Activated naive CD4-positive, alpha-beta T cell treated with anti-CD3 and anti-CD28 coated beads, Interleukin-2, amount 50 U/mL, for 16 hours (primary cell): ENCODE data around the gene FAM193B.
"Not testable (repeated sequence)": the region's sequence is repeated elsewhere in the genome, so short reads cannot be mapped to it uniquely, and the experiment has no call there.

Source experiments
- DNase-seq: peaks from one replicate; pipeline ENCODE4 v3.0.0-alpha.2; 2020

FAM193B gene

DNA sequence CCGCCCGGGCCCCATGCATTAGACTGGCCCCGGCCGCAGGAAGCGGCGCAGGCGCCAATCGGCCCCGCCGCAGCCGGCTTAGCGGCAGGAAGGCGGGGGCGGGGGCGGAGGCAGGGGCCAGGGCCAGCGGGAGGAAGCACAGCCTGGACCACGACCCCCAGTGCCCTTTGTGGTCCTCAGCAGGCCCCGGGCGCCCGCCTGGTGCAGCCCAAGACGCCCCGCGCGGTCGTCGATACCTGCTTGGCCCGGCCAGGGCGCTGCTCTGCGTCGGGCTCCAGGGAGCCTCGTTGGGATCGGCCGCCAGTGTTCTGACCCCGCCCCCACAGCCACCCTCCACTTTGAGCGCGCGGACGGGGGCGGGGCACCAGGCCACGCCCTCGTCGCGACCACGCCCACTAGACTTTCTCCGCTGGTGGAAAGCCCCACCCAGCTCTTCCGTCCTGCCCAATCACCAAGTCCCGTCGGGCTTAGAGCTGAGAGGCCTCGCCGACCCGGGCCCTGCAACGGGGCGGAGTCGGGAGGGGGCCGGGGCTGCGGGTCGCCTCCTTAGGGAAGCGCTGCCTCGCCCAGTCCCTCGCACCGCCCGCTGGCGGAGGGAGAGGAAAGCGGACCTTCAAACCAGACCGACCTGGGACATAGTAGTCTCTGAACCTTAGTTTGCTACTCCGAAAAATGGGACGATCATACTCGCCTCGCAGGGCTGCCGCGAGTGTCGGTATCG is 56.9 kb downstream of the FAM193B start, which contains the start of gene PDLIM7:
Gene PDLIM7 (minus strand): TSS at position 313 of the 721 bp plus-strand sequence. CDS start 1,092 bp downstream, outside the sequence.
- peak; percentile 91 for DNase-seq

- DNase-seq: no peak
These were observed 57.6 kb downstream of the FAM193B start for GRCh38 chr5:177496727-177497291.

- no peak for DNase-seq
These were observed 58.2 kb downstream of the FAM193B start for GRCh38 chr5:177496070-177496726.

DNA sequence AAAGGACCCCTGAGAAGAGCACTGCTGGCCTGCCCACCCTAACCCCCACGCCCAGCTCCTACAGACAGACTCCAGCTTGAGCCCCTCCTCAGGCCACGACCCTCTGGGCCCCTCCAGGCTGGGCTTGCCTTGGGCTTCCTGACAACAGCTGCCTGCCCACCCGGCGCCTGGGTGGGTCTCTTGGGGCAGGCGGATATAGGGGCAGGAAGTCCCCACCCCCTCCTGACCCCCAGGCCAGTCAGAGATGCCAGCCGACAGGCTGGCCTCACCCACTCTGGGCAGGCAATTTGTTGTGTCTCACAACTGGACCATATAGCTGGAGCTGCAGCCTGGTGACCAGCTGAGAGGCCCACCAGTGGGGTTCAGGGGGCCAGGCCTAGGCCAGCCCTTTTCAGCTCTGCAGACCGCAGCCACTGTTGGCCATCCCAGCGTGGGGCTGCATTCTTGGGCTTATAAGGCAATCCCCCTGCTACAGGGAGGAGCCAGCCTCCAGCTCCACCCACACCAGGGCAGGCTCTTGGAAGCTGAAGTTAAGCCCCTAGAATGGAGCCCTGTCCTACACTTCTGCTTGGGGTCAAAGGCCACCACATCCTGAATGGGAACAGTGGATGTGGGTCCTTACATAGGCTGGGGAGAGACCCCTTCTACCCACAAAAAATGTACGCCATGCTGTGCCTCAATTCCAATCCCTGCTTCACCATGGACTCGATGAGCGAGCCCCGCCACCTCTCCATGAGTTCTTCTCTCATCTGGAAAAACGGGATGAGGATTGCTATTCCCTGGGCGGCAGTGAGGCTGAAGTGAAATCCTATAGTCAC is 58.9 kb downstream of the FAM193B start:
- DNase-seq: no peak

GRCh38 chr5:177494346-177495195 is 59.8 kb downstream of the FAM193B start:
- no peak for DNase-seq

- DNase-seq: no peak
These were observed 60.5 kb downstream of the FAM193B start for GRCh38 chr5:177493795-177494345.

DNA sequence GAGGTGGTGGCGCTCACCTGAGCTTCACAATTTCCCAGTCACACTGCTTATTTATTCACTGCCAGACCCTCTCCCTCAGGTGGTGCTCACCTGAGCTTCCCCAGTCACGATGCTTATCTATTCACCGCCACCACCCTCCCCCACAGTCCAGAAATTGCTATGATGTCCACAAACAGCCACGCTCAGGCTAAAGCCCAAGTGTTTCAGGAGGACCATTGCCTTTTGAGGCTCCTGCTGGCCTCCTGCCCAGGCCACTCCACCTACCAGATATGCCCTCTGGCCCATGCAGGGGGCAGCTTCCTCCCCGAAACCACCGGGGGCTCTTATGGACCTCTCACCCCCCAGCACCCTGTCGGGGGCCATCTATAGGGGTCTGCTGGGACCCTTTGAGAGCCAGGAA is 61.5 kb downstream of the FAM193B start:
- DNase-seq: no peak

DNA sequence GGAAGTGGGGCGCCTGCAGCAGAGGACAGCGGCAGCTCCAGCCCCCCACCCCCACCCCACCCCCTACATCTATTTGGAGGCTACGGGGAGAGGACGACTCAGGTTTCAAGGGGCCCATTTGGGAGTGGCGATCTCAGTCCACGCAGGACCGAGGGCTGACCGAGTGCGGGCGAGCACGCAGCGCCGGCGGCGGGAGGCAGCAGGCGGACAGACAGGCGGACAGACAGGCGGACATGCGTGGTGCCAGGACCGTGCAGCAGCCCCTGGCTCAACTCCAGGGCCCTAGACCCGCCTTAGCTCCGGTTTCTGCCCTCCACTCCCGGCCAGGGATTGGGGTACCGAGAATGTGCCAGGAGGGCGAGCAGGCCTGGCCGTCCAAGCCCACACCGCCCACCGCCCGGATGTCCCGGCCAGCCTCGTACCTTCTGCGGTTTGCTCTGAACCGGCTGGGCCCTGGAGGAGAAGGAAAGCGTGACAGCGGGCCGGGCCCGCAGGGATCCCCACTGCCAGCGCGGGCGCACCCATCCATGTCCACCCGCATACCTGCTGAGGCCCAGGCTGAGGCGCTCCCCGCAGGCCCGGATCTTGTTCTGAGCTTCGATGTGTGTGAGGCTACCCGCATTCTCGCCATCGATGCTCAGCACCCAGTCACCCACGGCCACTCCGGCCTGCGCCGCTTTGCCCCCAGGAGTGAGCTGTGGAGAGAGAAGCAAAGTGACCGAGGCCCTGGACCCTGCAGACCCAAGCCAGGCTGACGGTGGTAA is 62.2 kb downstream of the FAM193B start:
- no peak for DNase-seq

GRCh38 chr5:177491429-177491945 is 62.9 kb downstream of the FAM193B start:
- DNase-seq: no peak

GRCh38 chr5:177490992-177491391 is 63.4 kb downstream of the FAM193B start:
- no peak for DNase-seq

DNA sequence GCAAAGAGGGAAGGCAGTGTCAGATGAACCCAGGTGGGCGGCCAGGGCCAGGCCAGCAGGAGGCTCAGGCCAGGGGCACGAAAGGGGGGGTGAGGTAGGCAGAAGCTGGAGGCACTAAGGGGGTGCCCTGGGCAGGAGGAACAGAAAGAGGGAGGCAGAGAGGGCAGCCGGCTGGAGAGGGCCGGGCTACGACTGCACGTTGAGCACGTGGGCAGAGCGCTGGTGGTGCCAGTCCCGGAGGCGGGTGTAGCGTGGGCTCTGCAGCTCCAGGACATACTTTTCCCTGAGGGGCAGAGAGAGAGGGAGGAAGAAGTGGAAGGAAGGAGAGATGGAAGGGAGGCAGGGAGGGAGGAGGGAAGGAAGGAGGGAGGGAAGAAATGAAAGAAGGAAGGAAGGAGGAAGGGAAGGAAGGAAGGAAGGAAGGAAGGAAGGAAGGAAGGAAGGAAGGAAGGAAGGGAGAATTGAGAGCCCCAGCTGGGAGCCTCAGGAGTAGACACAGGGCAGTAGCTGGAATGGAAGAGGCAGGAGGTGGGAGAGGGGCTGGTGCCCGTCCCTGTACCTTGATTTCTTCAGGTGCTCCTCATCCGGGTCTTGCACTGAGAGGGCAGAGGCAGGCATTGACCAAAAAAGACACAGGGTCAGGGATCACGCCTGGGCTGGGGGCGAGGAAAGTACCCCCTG is 63.9 kb downstream of the FAM193B start:
- no peak for DNase-seq

- DNase-seq: no peak
These were observed 65.1 kb downstream of the FAM193B start for GRCh38 chr5:177489119-177489716.

DNA sequence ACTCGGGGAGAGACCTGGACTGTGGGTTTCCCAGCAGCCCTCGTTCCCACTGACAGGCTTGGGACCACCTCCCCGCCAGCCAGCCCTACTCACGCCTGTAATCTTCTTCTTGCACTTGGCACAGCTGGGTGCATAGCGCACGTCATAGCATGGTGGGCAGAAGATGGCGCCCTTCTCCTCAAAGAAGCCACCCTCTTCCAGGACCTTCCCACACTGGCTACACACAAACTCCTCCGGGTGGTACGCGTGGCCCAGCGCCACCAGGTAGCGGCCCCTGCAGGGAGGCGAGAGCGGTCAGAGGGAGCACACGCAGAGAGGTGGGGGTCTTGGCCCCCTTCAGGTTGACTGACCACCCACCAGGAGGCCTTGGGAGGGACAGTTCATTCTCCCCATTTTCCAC is 66.4 kb downstream of the FAM193B start:
- no peak for DNase-seq

- no peak for DNase-seq
These were observed 67.2 kb downstream of the FAM193B start for GRCh38 chr5:177487144-177487543.

DNA sequence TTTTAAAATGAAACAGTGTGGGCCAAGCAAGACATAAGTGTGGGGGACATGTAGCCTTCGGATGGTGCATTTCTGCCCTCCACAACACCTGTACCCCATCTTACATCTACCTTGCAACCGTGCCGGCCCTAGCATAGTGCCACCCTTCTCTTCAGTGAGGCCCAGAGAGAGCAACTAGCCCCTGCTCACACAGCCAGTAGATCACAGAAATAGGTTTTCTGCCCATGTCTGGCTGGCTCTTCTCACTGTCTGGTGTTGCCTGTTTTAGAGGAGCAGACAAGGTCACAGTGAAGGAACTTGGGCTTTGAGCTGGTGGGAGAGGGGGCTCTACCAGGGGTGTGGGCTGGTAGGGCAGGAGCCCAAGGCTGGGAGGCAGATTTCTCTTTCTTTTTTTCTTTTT is 68.1 kb downstream of the FAM193B start:
- DNase-seq: no peak

GRCh38 chr5:177485753-177486152 is 68.6 kb downstream of the FAM193B start:
- not testable (repeated sequence) for DNase-seq

DNA sequence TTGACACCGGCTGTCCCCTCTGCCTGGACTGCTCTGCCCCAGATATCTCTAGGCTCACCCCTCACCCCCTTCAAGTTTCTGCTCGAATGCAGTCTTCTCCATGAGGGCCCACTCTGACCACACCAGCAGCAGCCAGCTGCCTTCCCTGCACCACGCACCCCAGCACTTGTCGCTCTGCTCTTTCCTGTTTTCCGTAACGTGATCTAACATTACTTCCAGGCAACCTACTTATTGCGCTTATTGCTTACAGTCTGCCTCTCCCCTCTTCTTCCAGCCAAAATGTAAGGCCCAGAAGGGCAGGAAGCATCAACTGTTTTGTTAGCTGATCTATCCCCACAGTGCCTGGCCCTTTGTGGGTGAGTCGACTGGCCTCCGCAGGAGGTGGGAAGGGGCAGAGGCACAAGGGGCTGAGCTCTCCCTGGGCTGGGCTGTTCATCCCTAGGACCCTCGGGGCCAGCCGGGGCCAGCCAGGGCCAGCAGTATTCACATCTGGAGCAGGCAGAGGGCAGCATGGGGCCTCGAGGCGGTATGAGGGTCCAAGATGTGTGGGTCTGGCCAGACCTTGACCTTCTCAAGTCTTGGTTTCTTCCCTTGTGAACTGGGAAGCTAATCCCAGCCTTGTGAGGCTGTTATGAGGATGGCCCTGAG is 69.3 kb downstream of the FAM193B start:
- DNase-seq: no peak

GRCh38 chr5:177483994-177484901 is 70.1 kb downstream of the FAM193B start:
- DNase-seq: no peak
